Measurements from ENCODE around the gene KCNQ2.

The KCNQ2 gene

DNA sequence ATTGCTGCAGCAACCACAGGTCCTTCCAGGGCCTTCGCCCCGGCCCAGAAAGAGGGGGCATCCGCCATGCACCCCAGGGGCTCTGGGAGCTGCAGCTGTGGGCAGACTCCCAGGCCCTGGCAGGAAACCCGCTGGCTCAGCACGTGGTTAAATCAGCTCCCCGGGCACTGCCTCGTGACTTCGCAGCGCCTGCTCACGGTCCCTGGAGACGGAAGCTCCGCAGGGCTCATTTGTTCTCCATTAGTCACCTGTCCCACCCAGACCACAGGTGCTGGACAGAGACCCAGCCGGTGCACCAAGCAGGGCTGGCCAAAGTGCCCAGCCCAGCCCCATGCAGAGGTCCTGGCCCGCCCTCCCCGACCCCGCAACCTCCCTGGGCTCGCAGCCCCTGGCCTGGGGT, 14.7 kb downstream of the KCNQ2 start:
- ATAC-seq: no peak

GRCh38 chr20:63456429-63457284, 15.8 kb downstream of the KCNQ2 start:
- ATAC-seq: peak; percentile 20
- peak; percentile 29; the same call in 1 of the 2 replicates for TF ChIP-seq ZNF8 (CRISPR knock-in tag; IDR thresholded peaks at IDR 0.05)
- TF ChIP-seq, protein P1, sequence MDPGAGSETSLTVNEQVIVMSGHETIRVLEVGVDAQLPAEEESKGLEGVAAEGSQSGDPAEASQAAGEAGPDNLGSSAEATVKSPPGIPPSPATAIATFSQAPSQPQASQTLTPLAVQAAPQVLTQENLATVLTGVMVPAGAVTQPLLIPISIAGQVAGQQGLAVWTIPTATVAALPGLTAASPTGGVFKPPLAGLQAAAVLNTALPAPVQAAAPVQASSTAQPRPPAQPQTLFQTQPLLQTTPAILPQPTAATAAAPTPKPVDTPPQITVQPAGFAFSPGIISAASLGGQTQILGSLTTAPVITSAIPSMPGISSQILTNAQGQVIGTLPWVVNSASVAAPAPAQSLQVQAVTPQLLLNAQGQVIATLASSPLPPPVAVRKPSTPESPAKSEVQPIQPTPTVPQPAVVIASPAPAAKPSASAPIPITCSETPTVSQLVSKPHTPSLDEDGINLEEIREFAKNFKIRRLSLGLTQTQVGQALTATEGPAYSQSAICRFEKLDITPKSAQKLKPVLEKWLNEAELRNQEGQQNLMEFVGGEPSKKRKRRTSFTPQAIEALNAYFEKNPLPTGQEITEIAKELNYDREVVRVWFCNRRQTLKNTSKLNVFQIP (CRISPR knock-in tag; IDR thresholded peaks at IDR 0.05; ENCODE audit: borderline replicate concordance, low read depth): no peak
- TF ChIP-seq TCF4 (CRISPR knock-in tag; IDR thresholded peaks at IDR 0.05; ENCODE audit: borderline replicate concordance): peak; percentile 91
- no peak for TF ChIP-seq ZFP3 (CRISPR knock-in tag; IDR thresholded peaks at IDR 0.05)
- TF ChIP-seq CREB5 (CRISPR knock-in tag; IDR thresholded peaks at IDR 0.05; ENCODE audit: low read depth): no peak
- TF ChIP-seq ESRRG (CRISPR knock-in tag; IDR thresholded peaks at IDR 0.05): no peak
- TF ChIP-seq, protein P2, sequence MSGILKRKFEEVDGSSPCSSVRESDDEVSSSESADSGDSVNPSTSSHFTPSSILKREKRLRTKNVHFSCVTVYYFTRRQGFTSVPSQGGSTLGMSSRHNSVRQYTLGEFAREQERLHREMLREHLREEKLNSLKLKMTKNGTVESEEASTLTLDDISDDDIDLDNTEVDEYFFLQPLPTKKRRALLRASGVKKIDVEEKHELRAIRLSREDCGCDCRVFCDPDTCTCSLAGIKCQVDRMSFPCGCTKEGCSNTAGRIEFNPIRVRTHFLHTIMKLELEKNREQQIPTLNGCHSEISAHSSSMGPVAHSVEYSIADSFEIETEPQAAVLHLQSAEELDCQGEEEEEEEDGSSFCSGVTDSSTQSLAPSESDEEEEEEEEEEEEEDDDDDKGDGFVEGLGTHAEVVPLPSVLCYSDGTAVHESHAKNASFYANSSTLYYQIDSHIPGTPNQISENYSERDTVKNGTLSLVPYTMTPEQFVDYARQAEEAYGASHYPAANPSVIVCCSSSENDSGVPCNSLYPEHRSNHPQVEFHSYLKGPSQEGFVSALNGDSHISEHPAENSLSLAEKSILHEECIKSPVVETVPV (CRISPR knock-in tag; IDR thresholded peaks at IDR 0.05): no peak
- TF ChIP-seq RARB (CRISPR knock-in tag; IDR thresholded peaks at IDR 0.05): no peak
- TF ChIP-seq GLIS3 (CRISPR knock-in tag; IDR thresholded peaks at IDR 0.05): no peak
- no peak for TF ChIP-seq OSR1 (CRISPR knock-in tag; IDR thresholded peaks at IDR 0.05)
- peak; percentile 65; the same call in 1 of the 2 replicates for TF ChIP-seq ZNF70 (CRISPR knock-in tag; IDR thresholded peaks at IDR 0.05)
- TF ChIP-seq CSDC2 (CRISPR knock-in tag; IDR thresholded peaks at IDR 0.05): no peak
- TF ChIP-seq ARNTL (CRISPR knock-in tag; IDR thresholded peaks at IDR 0.05; ENCODE audit: borderline replicate concordance, low read depth): peak; percentile 5; the same call in 1 of the 2 replicates
- TF ChIP-seq, protein P3, sequence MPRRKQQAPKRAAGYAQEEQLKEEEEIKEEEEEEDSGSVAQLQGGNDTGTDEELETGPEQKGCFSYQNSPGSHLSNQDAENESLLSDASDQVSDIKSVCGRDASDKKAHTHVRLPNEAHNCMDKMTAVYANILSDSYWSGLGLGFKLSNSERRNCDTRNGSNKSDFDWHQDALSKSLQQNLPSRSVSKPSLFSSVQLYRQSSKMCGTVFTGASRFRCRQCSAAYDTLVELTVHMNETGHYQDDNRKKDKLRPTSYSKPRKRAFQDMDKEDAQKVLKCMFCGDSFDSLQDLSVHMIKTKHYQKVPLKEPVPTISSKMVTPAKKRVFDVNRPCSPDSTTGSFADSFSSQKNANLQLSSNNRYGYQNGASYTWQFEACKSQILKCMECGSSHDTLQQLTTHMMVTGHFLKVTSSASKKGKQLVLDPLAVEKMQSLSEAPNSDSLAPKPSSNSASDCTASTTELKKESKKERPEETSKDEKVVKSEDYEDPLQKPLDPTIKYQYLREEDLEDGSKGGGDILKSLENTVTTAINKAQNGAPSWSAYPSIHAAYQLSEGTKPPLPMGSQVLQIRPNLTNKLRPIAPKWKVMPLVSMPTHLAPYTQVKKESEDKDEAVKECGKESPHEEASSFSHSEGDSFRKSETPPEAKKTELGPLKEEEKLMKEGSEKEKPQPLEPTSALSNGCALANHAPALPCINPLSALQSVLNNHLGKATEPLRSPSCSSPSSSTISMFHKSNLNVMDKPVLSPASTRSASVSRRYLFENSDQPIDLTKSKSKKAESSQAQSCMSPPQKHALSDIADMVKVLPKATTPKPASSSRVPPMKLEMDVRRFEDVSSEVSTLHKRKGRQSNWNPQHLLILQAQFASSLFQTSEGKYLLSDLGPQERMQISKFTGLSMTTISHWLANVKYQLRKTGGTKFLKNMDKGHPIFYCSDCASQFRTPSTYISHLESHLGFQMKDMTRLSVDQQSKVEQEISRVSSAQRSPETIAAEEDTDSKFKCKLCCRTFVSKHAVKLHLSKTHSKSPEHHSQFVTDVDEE (CRISPR knock-in tag; IDR thresholded peaks at IDR 0.05): peak; percentile 94
- no peak for TF ChIP-seq ISL1 (CRISPR knock-in tag; IDR thresholded peaks at IDR 0.05)

More for the DNA sequence above, 14.7 kb downstream of the KCNQ2 start:
- TF ChIP-seq TCF4 (CRISPR knock-in tag; IDR thresholded peaks at IDR 0.05; ENCODE audit: borderline replicate concordance) (no peak), ZFP30 (CRISPR knock-in tag; IDR thresholded peaks at IDR 0.05) (no peak), BACH2 (CRISPR knock-in tag; IDR thresholded peaks at IDR 0.05; ENCODE audit: borderline replicate concordance) (no peak), ZNF8 (CRISPR knock-in tag; IDR thresholded peaks at IDR 0.05) (no peak), ZC3H10 (CRISPR knock-in tag; IDR thresholded peaks at IDR 0.05) (no peak), GLIS3 (CRISPR knock-in tag; IDR thresholded peaks at IDR 0.05) (no peak), ZNF565 (CRISPR knock-in tag; conservative IDR thresholded peaks at IDR 0.05; ENCODE audit: low read depth) (no peak), CSDC2 (CRISPR knock-in tag; IDR thresholded peaks at IDR 0.05) (no peak), ARNTL (CRISPR knock-in tag; IDR thresholded peaks at IDR 0.05; ENCODE audit: borderline replicate concordance, low read depth) (no peak), OSR1 (CRISPR knock-in tag; IDR thresholded peaks at IDR 0.05) (no peak), SNAI2 (CRISPR knock-in tag; IDR thresholded peaks at IDR 0.05) (no peak)
- TF ChIP-seq, protein P1 (CRISPR knock-in tag; IDR thresholded peaks at IDR 0.05; ENCODE audit: borderline replicate concordance, low read depth): no peak
- TF ChIP-seq, protein P3 (CRISPR knock-in tag; IDR thresholded peaks at IDR 0.05): no peak
- TF ChIP-seq, protein P4, sequence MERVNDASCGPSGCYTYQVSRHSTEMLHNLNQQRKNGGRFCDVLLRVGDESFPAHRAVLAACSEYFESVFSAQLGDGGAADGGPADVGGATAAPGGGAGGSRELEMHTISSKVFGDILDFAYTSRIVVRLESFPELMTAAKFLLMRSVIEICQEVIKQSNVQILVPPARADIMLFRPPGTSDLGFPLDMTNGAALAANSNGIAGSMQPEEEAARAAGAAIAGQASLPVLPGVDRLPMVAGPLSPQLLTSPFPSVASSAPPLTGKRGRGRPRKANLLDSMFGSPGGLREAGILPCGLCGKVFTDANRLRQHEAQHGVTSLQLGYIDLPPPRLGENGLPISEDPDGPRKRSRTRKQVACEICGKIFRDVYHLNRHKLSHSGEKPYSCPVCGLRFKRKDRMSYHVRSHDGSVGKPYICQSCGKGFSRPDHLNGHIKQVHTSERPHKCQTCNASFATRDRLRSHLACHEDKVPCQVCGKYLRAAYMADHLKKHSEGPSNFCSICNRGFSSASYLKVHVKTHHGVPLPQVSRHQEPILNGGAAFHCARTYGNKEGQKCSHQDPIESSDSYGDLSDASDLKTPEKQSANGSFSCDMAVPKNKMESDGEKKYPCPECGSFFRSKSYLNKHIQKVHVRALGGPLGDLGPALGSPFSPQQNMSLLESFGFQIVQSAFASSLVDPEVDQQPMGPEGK (CRISPR knock-in tag; IDR thresholded peaks at IDR 0.05; ENCODE audit: borderline replicate concordance): no peak

Data from SK-N-SH treated with all-trans-retinoic acid at 6 μM for 48 hours (cell line).